HL-60 (cell line): ENCODE results near the gene BRMS1.
A peak's percentile ranks its signal among the peaks of the same experiment; 100 is the strongest.

Source experiments
- GABPA ChIP-seq: IDR thresholded peaks from 2 replicates; pipeline ENCODE4 v1.6.1; 2012; ENCODE audit warnings: low read depth
- POLR2AphosphoS5 ChIP-seq: IDR thresholded peaks from 2 replicates; pipeline ENCODE4 v1.6.1; 2012; ENCODE audit warnings: low read depth
- SPI1 ChIP-seq: IDR thresholded peaks from 2 replicates; pipeline ENCODE4 v1.6.1; 2012; ENCODE audit warnings: low read depth, mild to moderate bottlenecking, borderline replicate concordance
- TF ChIP-seq, protein P1 (sequence below): IDR thresholded peaks from one replicate; pipeline ENCODE4 v1.5.1; 2011; ENCODE audit warnings: low read length, control low read depth, inconsistent platforms; ENCODE audit not compliant: insufficient read depth
- TF ChIP-seq, protein P2 (sequence below): IDR thresholded peaks from 2 replicates; pipeline ENCODE4 v1.6.1; 2012; ENCODE audit warnings: low read depth; ENCODE audit not compliant: insufficient replicate concordance

DNA sequence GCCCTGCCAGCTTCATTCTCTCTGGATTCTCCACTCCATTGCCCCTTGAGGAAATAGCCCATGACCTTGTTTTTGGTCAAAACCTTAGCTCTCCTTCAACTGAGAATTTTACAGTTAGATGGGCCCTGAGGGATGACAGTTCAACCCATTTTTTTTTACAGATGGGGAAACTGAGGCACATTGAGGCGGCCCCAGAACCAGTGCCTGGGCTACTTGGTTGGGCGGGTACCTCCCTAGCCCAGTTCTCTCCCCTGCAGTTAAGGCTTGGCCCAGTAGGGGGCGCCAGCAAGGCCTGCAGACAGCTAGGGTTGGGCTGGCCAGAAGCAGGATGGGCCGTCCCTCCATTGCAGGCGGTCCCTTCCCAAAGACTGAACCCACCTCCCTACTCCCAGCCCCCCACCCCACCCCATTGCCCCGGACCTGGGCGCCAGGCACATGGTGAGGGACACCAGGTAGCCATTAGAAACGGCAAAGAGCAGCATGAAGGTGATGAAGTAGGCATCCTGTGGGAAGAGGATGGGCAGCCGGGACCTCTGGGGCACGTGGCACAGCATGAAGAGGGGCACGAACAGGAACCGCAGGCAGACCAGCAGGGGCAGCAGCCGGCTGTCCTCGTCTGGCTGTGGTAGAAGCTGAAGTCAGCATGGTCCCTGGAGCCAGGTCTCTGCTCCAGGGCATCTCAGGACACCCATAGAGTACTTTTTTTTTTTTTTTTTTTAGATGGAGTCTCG, 19.1 kb upstream of the BRMS1 start:
- TF ChIP-seq, protein P1, sequence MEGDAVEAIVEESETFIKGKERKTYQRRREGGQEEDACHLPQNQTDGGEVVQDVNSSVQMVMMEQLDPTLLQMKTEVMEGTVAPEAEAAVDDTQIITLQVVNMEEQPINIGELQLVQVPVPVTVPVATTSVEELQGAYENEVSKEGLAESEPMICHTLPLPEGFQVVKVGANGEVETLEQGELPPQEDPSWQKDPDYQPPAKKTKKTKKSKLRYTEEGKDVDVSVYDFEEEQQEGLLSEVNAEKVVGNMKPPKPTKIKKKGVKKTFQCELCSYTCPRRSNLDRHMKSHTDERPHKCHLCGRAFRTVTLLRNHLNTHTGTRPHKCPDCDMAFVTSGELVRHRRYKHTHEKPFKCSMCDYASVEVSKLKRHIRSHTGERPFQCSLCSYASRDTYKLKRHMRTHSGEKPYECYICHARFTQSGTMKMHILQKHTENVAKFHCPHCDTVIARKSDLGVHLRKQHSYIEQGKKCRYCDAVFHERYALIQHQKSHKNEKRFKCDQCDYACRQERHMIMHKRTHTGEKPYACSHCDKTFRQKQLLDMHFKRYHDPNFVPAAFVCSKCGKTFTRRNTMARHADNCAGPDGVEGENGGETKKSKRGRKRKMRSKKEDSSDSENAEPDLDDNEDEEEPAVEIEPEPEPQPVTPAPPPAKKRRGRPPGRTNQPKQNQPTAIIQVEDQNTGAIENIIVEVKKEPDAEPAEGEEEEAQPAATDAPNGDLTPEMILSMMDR, result peak; percentile 83
- TF ChIP-seq POLR2AphosphoS5 (peak; percentile 28; the same call in 1 of the 2 replicates), SPI1 (no peak), GABPA (no peak)
- TF ChIP-seq, protein P2, sequence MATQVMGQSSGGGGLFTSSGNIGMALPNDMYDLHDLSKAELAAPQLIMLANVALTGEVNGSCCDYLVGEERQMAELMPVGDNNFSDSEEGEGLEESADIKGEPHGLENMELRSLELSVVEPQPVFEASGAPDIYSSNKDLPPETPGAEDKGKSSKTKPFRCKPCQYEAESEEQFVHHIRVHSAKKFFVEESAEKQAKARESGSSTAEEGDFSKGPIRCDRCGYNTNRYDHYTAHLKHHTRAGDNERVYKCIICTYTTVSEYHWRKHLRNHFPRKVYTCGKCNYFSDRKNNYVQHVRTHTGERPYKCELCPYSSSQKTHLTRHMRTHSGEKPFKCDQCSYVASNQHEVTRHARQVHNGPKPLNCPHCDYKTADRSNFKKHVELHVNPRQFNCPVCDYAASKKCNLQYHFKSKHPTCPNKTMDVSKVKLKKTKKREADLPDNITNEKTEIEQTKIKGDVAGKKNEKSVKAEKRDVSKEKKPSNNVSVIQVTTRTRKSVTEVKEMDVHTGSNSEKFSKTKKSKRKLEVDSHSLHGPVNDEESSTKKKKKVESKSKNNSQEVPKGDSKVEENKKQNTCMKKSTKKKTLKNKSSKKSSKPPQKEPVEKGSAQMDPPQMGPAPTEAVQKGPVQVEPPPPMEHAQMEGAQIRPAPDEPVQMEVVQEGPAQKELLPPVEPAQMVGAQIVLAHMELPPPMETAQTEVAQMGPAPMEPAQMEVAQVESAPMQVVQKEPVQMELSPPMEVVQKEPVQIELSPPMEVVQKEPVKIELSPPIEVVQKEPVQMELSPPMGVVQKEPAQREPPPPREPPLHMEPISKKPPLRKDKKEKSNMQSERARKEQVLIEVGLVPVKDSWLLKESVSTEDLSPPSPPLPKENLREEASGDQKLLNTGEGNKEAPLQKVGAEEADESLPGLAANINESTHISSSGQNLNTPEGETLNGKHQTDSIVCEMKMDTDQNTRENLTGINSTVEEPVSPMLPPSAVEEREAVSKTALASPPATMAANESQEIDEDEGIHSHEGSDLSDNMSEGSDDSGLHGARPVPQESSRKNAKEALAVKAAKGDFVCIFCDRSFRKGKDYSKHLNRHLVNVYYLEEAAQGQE, result no peak
